CD8-positive, alpha-beta memory T cell (primary cell): ENCODE results near the gene PLCL2. TPM values are rescaled to one million over a fixed set of nuclear protein-coding genes. Genes with fewer than 3 reads are reported as not detected.
"Not testable (repeated sequence)": the region's sequence is repeated elsewhere in the genome, so short reads cannot be mapped to it uniquely, and the experiment has no call there.

ENCODE experiments used
- CTCF ChIA-PET: fragments of 350-600 bp; sonication (Branson Sonifier 250); formaldehyde crosslinking; loops from one replicate; lab custom pipeline; 2021; ENCODE audit warnings: antibody characterized with exemption; lab: Charles Lee
- POLR2A ChIA-PET: fragments of 350-600 bp; sonication (Branson Sonifier 250); formaldehyde crosslinking; loops from one replicate; lab custom pipeline; 2021; ENCODE audit warnings: antibody characterized with exemption; lab: Charles Lee
- DNase-seq, 5 donors: peaks; one replicate each; pipeline versions ENCODE4 v3.0.0 to v3.0.0-alpha.2; 2020 to 2022; ENCODE audit warnings: mixed read lengths in 1 of 5
- H3K27ac ChIP-seq: one replicate; pipeline ENCODE4 v1.7.0; 2013; ENCODE audit warnings: low read depth, mild to moderate bottlenecking, low read length, moderate library complexity
- H3K27me3 ChIP-seq: 2 replicates; pipeline ENCODE4 v1.7.0; 2013; ENCODE audit warnings: low read length, mild to moderate bottlenecking; ENCODE audit not compliant: insufficient read depth, poor library complexity, severe bottlenecking
- H3K36me3 ChIP-seq: 2 replicates; pipeline ENCODE4 v1.7.0; 2013; ENCODE audit warnings: mild to moderate bottlenecking, low read length, moderate library complexity; ENCODE audit not compliant: insufficient read depth
- H3K4me1 ChIP-seq: 2 replicates; pipeline ENCODE4 v1.7.0; 2013; ENCODE audit warnings: mild to moderate bottlenecking, low read length, moderate library complexity; ENCODE audit not compliant: insufficient read depth
- H3K4me3 ChIP-seq: 2 replicates; pipeline ENCODE4 v1.7.0; 2013; ENCODE audit warnings: mild to moderate bottlenecking, low read length
- H3K9me3 ChIP-seq: 2 replicates; pipeline ENCODE4 v1.7.0; 2013; ENCODE audit warnings: mild to moderate bottlenecking, low read length
- H3K27ac Mint-ChIP-seq, 8 donors: one replicate each; pipeline ENCODE4 v1.8.0; 2020 to 2021; ENCODE audit warnings: mixed read lengths in 8 of 8, mild to moderate bottlenecking in 6 of 8, inconsistent platforms in 3 of 8, moderate library complexity in 3 of 8
- H3K27me3 Mint-ChIP-seq, 2 donors: one replicate each; pipeline ENCODE4 v1.8.0; 2020 to 2021; ENCODE audit warnings: mixed read lengths in 2 of 2, mild to moderate bottlenecking in 1 of 2, moderate library complexity in 1 of 2
- H3K36me3 Mint-ChIP-seq, 3 donors: one replicate each; pipeline ENCODE4 v1.8.0; 2020 to 2021; ENCODE audit warnings: mixed read lengths in 3 of 3, inconsistent platforms in 1 of 3, mild to moderate bottlenecking in 1 of 3
- H3K4me1 Mint-ChIP-seq, 3 donors: one replicate each; pipeline ENCODE4 v1.8.0; 2020 to 2021; ENCODE audit warnings: mixed read lengths in 3 of 3, inconsistent platforms in 1 of 3, mild to moderate bottlenecking in 1 of 3
- H3K4me3 Mint-ChIP-seq, 7 donors: one replicate each; pipeline ENCODE4 v1.8.0; 2020 to 2021; ENCODE audit warnings: mixed read lengths in 7 of 7, mild to moderate bottlenecking in 6 of 7, moderate library complexity in 4 of 7, inconsistent platforms in 2 of 7
- H3K9me3 Mint-ChIP-seq, 5 donors: one replicate each; pipeline ENCODE4 v1.8.0; 2020 to 2022; ENCODE audit warnings: mixed read lengths in 5 of 5, mild to moderate bottlenecking in 3 of 5, moderate library complexity in 2 of 5, inconsistent platforms in 1 of 5
- polyA plus RNA-seq: library from polyadenylated mRNA; unstranded; fragments of 300-500 nt; fragmentation: Illumina TruSeq; gene quantifications from one replicate; pipeline ENCODE4 v1.2.3, GENCODE V29; 2021
- total RNA-seq, 2 experiments: library from RNA; stranded (reverse); gene quantifications; one replicate each; pipeline ENCODE4 v1.2.3, GENCODE V29; 2021

Gene PLCL2
- total and polyA plus RNA-seq, 3 experiments from 2014 or later: 22.2 to 94.9 (median 22.8) TPM

DNA sequence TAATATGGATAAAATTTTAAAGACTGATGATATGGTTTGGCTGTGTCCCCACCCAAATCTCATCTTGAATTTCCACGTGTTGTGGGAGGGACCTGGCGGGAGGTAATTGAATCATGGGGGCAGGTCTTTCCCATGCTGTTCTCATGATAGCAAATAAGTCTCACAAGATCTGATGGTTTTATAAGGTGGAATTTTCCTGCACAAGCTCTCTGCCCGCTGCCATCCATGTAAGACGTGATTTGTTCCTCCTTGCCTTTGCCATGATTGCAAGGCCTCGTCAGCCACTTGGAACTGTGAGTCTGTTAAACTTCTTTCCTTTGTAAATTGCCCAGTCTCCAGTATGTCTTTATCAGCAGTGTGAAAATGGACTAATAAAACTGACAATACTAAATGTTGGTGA, 222.0 kb downstream of the PLCL2 start:
- DNase-seq, H3K4me3 ChIP-seq, H3K9me3 ChIP-seq, H3K36me3 ChIP-seq, H3K4me1 ChIP-seq, H3K27me3 ChIP-seq, H3K27ac ChIP-seq, CTCF ChIA-PET, POLR2A ChIA-PET, H3K27ac Mint-ChIP-seq, H3K27me3 Mint-ChIP-seq, H3K4me3 Mint-ChIP-seq: not testable (repeated sequence)
- Mint-ChIP-seq H3K36me3 (peaks cover 0 to 27% (median 2%) of the 10 kb centered on the region in 3 donors), H3K4me1 (peaks cover 9 to 11% (median 9%) of the 10 kb centered on the region in 3 donors), H3K9me3 (peaks cover 0 to 18% (median 2%) of the 10 kb centered on the region in 5 donors)

DNA sequence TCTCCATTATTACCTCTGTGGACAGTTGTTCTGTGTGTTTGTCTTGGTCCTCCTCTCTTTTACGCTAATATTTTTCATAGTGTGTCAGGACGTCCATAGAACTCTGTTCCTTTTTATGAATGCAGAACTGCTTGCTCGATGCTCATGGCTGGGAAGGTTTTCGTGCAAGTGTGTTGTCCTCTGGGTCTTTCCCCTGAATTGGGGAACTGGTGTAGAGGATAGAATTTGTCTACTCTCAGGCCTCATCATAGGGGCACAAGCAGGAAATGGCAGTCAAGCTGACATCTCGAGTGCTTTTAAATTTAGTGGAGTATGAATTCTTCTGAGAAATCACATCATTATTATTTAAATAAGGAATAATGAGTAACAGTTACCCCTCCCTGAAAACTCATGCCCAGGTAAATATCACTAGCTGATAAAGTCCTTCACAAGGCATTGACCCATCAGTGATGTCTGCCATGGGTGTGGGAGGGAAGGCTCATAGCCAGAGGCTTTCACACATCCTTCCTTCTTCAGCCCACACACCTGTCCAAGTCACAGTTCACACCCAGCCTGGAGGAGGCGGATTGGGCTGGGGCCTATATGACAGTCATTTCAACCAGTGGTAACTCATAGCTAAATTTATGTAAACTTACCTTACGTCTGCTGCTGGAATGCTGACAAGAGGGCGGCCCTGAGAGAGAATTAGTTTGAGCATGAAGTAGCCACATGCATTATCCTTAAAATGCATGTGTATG, 226.1 kb downstream of the PLCL2 start:
- Histone ChIP-seq H3K4me1 (no peaks in the 10 kb centered on the region), H3K27ac (no peak overlapping the region), H3K4me3 (no peak overlapping the region), H3K9me3 (no peaks in the 10 kb centered on the region), H3K36me3 (no peaks in the 10 kb centered on the region), H3K27me3 (no peaks in the 10 kb centered on the region)
- Mint-ChIP-seq H3K9me3 (peaks cover 0 to 7% (median 1%) of the 10 kb centered on the region in 5 donors), H3K36me3 (peaks cover 0 to 4% (median 2%) of the 10 kb centered on the region in 3 donors), H3K27me3 (no peaks in the 10 kb centered on the region), H3K4me1 (peaks cover 4 to 6% (median 5%) of the 10 kb centered on the region in 3 donors), H3K4me3 (no peak overlapping the region), H3K27ac (no peak overlapping the region)
- ChIA-PET CTCF (no interaction called here), POLR2A (interaction anchor here (0.5 kb wide), 1 partner anchor 103 kb away, joined by 5 read pairs; no protein-coding TSS in a partner anchor)
- no peak for DNase-seq

DNA sequence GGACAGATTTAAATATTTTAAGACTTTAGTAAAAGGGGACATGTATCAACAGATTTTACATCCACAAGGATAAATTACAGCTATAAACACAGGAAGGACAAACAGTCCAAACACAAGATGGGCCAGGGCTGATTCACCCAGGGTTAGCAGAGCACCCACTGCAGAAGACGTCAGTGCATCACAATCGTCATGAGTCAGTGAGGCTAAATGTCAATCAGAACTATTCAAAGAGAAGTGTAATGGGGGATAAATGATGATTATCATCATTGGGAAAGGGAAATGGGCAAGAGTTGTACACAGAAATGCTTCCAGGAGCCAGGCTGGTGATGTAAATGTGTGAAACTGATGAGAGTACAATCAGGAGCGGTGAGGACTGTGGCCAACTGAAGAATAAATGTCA, 226.8 kb downstream of the PLCL2 start:
- no peak overlapping the region for H3K27ac ChIP-seq
- DNase-seq: no peak
- no peaks in the 10 kb centered on the region for H3K27me3 Mint-ChIP-seq
- ChIA-PET CTCF (no interaction called here), POLR2A (interaction anchor here (0.5 to 0.6 kb wide), 2 partner anchors 85 to 102 kb away, joined by 5 to 8 read pairs; no protein-coding TSS in a partner anchor)
- H3K27ac Mint-ChIP-seq: no peak overlapping the region
- H3K27me3 ChIP-seq: no peaks in the 10 kb centered on the region
- no peaks in the 10 kb centered on the region for H3K4me1 ChIP-seq
- peaks cover 0 to 2% (median 1%) of the 10 kb centered on the region in 5 donors for H3K9me3 Mint-ChIP-seq
- no peak overlapping the region for H3K4me3 ChIP-seq
- H3K36me3 ChIP-seq: no peaks in the 10 kb centered on the region
- H3K36me3 Mint-ChIP-seq: peaks cover 0 to 4% (median 2%) of the 10 kb centered on the region in 3 donors
- H3K4me3 Mint-ChIP-seq: no peak overlapping the region
- H3K4me1 Mint-ChIP-seq: peaks cover 4 to 6% (median 5%) of the 10 kb centered on the region in 3 donors
- H3K9me3 ChIP-seq: no peaks in the 10 kb centered on the region

DNA sequence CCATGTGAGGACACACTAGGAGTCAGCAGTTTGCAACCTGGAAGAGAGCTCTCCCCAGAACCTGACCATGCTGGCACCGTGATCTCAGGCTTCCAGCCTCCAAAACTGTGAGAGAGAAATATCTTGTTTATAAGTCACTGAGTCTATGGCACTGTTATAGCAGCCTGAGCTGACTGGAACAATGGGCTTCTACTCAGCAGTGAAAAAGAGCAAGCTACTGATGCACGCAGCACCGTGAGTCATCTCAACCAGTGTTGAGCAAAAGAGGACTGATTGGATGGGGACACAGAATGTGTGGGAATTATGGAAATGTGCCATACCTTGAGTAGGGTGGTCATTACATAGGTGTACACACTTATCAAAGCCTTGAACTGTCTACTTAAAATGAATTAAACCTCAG, 230.4 kb downstream of the PLCL2 start:
- no peaks in the 10 kb centered on the region for H3K27me3 Mint-ChIP-seq
- Histone ChIP-seq H3K36me3 (no peaks in the 10 kb centered on the region), H3K27ac (no peak overlapping the region), H3K4me1 (no peaks in the 10 kb centered on the region), H3K27me3 (no peaks in the 10 kb centered on the region), H3K9me3 (no peaks in the 10 kb centered on the region), H3K4me3 (no peak overlapping the region)
- no peaks in the 10 kb centered on the region for H3K9me3 Mint-ChIP-seq
- CTCF ChIA-PET: interaction anchor here (1.4 kb wide), 1 partner anchor 40 kb away, joined by 3 read pairs; no protein-coding TSS in a partner anchor
- peaks cover 0 to 10% (median 0%) of the 10 kb centered on the region in 3 donors for H3K36me3 Mint-ChIP-seq
- no peak overlapping the region for H3K27ac Mint-ChIP-seq
- peaks cover 4 to 6% (median 5%) of the 10 kb centered on the region in 3 donors for H3K4me1 Mint-ChIP-seq
- POLR2A ChIA-PET: no interaction called here
- H3K4me3 Mint-ChIP-seq: no peak overlapping the region
- no peak for DNase-seq

DNA sequence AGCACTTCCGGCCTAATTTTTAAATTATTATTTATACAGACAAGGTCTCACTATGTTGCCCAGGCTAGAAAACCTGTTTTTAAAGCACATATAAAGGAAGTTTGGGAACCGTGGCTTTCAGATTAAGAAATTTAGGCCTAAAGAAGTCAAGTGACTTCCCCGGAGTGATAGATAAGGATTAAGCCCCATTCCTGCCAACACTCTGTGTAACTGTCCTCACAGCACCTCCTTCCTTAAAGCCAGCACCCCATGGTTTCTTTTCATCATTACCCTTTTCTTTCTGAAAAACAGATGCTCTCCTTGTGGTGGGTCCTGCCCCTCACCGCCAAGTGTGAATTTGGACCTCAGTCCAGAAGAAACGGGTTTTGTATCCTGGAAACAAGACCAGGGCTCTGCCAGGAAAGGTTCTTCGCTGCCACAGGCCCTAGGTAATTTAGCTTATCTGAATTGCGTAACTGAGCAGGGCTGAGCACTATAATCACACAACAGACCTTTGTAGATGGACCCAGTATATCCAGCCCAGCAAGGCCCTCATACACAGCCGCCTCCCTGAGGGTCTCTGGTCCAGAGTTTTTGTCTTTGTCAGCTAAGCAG, 231.3 kb downstream of the PLCL2 start:
- ChIA-PET CTCF (no interaction called here), POLR2A (no interaction called here)
- Histone ChIP-seq H3K4me3 (no peak overlapping the region), H3K4me1 (no peaks in the 10 kb centered on the region), H3K9me3 (no peaks in the 10 kb centered on the region), H3K27me3 (no peaks in the 10 kb centered on the region), H3K36me3 (no peaks in the 10 kb centered on the region), H3K27ac (no peak overlapping the region)
- H3K27ac Mint-ChIP-seq: no peak overlapping the region
- H3K4me1 Mint-ChIP-seq: peaks cover 0 to 6% (median 3%) of the 10 kb centered on the region in 3 donors
- H3K9me3 Mint-ChIP-seq: no peaks in the 10 kb centered on the region
- H3K36me3 Mint-ChIP-seq: peaks cover 0 to 10% (median 0%) of the 10 kb centered on the region in 3 donors
- no peak for DNase-seq
- peaks cover 0 to 1% of the 10 kb centered on the region in 2 donors for H3K27me3 Mint-ChIP-seq
- H3K4me3 Mint-ChIP-seq: no peak overlapping the region

DNA sequence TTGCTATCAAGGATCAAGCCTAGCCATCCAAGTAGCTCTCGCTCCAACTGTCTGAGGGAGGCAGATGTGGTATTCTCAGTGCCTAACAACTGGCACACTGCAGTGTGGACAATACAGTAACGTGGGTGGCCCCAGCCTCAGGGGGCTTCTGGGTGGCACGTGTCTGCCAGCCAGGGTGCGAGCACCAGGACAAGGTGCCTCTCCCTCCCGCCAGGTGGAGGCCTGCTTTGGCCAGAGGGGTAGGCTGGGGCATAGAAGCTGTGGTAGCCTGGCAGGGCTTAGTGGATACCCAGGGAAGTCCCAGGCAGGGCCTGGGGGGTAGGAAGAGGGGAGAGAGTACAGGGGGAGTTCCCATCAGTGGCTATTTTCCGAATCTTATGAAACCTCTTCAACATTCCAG, 234.0 kb downstream of the PLCL2 start:
- Histone ChIP-seq H3K4me1 (no peaks in the 10 kb centered on the region), H3K36me3 (no peaks in the 10 kb centered on the region), H3K27ac (no peak overlapping the region), H3K4me3 (no peak overlapping the region), H3K9me3 (no peaks in the 10 kb centered on the region), H3K27me3 (no peaks in the 10 kb centered on the region)
- Mint-ChIP-seq H3K27ac (peak overlapping the region in 1 of 8 donors; percentile 64), H3K36me3 (peaks cover 0 to 17% (median 0%) of the 10 kb centered on the region in 3 donors), H3K9me3 (peaks cover 0 to 3% (median 0%) of the 10 kb centered on the region in 5 donors), H3K27me3 (peaks cover 0 to 1% of the 10 kb centered on the region in 2 donors), H3K4me3 (no peak overlapping the region), H3K4me1 (peaks cover 0 to 2% (median 0%) of the 10 kb centered on the region in 3 donors)
- ChIA-PET POLR2A (no interaction called here), CTCF (no interaction called here)
- no peak for DNase-seq

DNA sequence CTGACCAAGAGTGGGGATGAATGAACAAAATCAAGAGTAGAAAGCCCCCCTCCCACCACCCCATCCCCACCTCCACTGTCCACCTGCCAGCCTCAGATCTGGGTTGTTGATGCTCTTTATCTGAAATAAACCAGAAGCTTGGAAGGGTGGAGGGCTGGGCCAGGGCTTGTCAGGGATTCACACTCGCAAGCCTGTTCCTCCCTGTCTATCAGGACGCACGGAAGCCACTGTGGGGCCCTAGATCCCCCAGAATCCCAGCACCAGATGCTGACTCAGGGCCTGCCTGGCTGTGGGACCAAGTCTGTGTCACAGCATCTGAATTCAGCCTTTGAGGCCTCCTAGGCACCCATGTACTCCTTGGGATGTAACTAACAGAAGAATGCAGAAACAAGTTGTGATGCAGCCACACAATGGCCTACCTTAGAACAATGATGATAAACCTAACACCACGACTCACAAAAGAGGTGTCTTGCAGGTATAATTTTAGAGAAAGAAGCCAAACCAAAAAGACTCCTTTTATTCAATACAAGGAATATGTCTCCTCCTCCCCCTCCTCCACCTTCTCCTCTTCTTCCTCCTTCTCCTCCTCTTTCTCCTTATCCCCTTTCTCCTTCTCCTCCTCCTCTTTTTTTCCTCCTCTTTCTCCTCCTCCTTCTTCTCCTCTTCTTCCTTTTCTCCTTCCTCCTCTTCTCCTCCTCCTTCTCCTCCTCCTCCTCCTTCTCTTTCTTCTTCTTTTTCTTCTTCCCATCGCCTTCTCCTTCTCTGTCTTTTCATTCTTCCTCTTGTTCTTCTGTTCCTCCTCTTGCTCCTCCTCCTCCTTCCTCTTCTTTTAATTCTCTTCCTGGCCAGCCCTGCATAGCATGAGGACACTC, 234.7 kb downstream of the PLCL2 start:
- ChIA-PET POLR2A (no interaction called here), CTCF (no interaction called here)
- peak overlapping the region in 1 of 8 donors; percentile 75 for H3K27ac Mint-ChIP-seq
- H3K4me3 Mint-ChIP-seq: no peak overlapping the region
- peaks cover 0 to 2% (median 0%) of the 10 kb centered on the region in 3 donors for H3K4me1 Mint-ChIP-seq
- H3K27me3 Mint-ChIP-seq: peaks cover 0 to 1% of the 10 kb centered on the region in 2 donors
- H3K9me3 Mint-ChIP-seq: peaks cover 0 to 3% (median 0%) of the 10 kb centered on the region in 5 donors
- H3K36me3 Mint-ChIP-seq: peaks cover 0 to 17% (median 0%) of the 10 kb centered on the region in 3 donors
- H3K9me3 ChIP-seq: no peaks in the 10 kb centered on the region
- DNase-seq: no peak
- H3K27me3 ChIP-seq: no peaks in the 10 kb centered on the region
- H3K4me3 ChIP-seq: no peak overlapping the region
- no peak overlapping the region for H3K27ac ChIP-seq
- no peaks in the 10 kb centered on the region for H3K4me1 ChIP-seq
- H3K36me3 ChIP-seq: no peaks in the 10 kb centered on the region
